CD1c-positive myeloid dendritic cell (primary cell): ENCODE measurements around the gene APAF1.
A peak's percentile ranks its signal among the peaks of the same experiment; 100 is the strongest.

Source experiments
- DNase-seq: peaks from one replicate; pipeline ENCODE4 v3.0.0-alpha.2; 2016; ENCODE audit errors: extremely low spot score

APAF1 gene

DNA sequence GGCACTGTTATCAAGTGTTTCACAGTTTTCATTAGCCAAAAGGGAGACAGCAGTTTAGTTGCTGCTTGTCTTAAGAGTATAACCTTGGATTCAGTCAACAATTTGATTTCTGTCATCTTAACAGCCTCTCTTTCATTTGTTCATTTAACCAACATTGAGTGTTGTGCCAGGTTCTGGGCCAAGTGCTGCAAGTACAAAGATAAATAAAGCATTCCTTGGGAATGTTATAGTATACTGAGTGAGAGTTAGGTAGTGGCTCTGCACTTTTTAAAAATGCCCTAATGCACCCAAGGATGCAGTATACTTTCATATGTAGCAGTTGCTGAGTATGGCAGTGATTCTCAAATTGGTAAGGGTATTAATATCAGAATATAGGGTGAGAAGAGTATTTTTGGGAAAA lies 15.4 kb downstream of the APAF1 start:
- DNase-seq = no peak

DNA sequence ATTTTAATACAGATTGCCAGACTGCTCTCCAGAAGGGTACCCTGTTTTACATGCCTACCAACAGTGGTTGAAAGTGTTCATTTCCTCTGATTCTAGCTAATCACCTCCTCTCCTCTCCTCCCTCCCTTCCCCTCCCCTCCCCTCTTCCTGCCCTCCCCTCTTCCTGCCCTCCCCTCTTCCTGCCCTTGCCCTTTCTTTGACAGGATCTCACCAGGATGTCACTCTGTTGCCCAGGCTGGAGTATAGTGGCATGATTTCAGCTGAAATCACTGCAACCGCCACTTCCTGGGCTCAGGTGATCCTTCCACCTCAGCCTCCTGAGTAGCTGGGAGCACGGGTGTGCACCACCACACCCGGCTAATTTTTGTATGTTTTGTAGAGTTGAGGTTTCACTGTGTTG lies 24.7 kb downstream of the APAF1 start:
- DNase-seq = no peak

DNA sequence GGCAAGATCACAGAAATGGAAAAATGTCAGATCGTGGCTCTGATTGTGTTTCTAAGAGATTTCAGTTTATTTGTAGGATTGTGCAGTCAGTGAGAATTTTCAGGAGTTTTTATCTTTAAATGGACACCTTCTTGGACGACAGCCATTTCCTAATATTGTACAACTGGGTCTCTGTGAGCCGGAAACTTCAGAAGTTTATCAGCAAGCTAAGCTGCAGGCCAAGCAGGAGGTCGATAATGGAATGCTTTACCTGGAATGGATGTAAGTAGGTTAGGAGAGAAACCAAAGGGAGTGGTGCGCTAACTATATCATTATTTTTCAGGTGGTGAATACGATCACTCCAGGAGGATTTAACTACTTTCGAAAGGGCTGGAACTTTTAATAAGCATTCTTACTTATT lies 26.4 kb downstream of the APAF1 start:
- no peak for DNase-seq

DNA sequence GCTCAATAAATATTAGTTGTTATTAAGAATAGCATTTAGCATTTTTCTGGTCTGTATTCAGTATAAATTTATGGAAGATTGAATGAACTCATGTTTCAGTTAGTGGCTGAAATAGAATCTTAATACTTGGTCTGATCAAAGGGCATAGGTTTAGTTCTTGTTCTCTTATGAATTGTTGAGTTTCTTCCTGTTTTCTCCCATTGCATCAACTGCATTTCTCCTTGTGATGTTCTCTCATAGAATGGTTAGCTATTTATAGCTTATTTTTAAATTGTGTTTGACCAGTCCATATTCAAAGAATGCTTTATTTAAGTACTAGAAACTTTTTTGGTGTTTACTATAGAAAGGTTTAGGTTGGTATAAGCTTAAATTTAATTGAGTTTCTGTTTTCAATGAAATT lies 29.8 kb downstream of the APAF1 start:
- no peak for DNase-seq

DNA sequence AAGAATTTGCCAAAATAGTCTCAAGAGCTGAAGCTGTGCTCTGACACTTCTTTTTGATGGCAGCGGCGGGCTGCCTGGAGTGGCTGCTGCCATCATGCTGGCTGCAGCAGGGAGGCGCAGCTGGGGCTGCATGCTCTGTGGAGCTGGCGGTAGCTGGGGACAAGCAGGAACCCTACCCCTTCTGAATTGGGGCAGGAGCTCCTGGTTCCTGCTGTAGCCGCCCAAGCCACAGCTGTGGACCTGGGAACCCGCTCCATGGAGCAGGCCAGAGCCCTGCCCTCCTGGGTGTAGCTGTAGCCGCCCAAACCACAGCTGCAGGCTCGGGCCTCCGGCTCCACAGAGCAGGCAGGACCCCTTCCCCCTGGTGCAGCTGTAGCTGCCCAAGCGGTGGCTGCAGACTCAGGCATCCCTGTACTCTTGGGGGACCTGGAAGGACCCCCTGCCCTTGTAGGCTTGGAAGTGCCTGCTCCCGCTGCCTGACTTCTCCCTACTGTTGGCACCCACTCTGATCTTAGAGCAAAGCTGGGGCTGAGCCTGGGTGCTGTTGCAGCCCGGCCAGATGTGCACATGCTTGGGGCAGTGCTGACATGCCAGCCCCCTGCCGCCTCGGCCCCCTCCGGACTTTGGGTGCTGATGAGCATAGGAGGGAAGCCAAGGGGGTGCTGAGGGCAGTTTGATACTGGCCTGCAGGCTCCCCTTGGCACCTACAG lies 33.3 kb downstream of the APAF1 start:
- DNase-seq = no peak

DNA sequence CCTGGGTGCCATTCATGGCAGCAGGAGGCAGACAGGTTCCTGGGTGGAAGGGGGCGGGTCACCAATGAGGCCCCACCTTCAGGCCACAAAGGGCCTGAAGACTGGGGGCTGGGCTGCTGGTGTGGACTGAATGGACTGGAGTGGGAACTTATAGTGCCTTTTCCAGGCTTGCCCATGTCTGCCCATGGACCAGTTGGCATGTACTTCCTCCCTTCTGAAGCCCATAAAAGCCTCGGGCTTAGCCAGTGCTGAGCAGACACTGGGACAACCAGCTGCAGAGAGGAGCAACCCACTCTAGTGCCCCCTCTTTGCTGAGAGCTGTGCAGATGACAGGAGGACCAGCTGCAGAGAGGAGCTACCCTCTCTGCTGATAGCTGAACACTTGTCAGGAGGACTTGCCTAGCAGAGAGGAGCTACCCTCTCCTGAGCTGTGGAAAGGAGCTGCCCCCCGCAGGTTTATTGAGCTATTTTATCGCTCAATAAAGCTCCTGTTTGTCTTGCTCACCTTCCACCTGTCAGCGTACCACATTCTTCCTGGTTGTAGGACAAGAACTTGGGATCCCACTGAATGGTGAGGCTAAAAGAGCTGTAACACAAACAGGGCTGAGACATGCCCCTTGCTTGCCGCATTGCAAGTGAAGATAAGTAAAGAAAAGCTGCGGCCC lies 34.0 kb downstream of the APAF1 start:
- no peak for DNase-seq

DNA sequence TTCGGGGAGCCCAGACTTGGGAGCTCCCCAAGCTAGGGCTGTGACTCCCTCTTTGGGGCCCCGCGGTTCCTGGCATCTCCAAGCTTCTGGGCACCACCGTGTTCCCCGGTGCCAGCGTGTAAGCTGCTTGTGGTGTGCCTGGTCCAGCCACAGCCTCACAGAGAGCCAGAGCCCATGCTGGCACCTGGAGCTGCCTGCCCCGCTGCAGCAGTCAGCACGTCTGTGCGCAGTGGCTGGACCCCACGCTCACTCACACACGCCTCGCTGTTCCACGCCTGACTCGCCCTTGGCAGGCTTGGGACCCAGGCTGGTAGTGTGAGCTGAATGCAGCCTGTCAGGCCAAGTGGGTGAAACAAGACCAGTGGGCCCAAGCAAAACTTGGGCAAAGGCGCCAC lies 34.5 kb downstream of the APAF1 start:
- no peak for DNase-seq

DNA sequence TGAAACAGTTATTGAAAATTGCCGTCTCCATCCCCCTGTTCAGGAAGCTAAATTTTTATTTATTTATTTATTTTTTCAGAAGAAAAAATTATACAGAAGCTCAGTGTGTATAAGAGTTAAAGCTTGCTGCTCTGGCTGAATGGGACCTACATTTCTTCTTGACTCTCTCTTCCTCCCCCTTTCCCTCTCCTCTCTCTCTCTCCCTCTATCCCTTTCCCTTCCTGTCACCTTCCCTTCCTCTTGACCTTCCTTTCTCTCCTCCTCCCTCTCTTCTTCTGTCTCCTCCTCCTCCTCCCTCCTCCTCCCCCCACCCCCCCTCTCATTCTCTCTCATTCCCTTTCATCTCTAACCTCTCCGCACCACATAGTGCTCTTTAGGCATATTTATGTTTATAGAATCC lies 39.1 kb downstream of the APAF1 start:
- DNase-seq = no peak

DNA sequence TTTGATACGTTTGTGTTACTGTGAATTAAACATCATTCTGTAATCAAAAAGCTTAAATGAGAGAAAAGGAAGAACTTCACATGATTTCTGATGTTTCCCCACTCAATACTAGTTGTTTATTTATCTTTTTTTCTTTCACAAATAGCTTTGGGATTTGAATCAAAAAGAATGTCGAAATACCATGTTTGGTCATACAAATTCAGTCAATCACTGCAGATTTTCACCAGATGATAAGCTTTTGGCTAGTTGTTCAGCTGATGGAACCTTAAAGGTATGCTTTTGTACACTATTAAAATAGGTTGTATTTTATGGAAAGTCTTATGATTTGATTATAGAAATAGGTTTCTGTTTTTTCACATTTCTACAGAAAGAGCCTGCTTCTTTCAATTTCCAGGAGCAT lies 41.5 kb downstream of the APAF1 start:
- no peak for DNase-seq

DNA sequence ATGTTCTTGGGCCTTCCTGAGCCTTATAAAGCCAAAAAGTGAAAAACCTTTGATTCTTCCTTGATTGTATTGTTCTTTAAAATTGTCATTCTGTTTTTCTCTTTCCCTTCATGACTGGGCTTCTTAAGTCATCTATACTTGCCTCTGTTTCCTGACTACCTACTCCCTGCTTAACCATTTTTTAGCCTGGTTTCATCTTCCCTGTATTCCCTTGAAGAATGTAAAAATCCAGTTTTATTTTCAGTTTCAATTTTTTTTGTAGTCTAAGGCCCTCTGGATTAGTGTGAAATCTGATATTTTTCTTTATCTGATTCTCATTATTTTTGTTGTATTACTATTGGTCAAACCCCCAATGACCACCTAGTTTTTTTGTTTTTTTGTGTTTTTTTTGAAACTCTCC lies 46.3 kb downstream of the APAF1 start:
- no peak for DNase-seq

DNA sequence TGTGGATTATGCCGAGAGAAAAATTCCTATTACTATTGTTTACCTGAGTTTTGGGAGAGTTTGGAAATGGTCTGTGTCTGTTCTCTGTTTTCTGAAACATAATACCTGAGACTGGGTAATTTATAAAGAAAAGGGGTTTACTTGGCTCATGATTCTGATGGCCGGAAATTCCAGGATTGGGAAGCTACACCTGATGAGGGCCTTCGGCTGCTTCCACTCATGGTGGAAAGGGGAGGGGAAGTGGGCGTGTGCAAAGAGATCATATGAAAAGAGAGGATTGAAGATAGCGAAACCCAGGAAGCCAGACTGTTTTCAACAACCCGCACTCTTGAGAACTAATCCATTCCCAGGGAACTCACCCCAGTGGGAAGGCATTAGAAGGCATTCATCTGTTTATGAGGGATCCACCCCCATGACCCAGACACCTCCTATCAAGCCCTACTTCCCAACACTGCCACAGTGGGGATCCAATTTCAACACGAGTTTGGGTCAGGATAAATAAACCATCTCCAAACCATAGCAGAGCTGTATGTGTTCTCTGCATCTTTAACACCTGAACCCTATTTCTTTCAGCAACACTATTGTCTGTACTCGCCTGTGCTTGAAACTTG lies 51.1 kb downstream of the APAF1 start:
- no peak for DNase-seq

DNA sequence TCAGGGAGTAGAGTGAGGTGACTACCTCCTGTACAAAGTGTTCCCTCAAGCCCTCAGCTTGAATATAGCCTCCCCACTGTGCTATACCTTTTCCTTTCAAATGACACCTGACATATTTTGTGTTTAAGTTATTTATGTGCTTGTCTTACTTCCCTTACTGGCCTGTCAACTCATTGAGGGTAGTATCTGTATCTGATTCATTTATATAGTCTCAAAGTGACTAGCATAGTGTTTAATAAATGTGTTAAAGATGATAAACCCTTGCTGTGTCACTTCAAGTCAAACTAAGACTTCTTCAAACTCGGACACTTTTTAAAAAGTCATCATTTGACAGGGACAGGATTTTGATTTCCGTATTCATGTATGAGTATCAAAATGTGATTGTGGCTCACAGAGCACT lies 52.1 kb downstream of the APAF1 start:
- no peak for DNase-seq

DNA sequence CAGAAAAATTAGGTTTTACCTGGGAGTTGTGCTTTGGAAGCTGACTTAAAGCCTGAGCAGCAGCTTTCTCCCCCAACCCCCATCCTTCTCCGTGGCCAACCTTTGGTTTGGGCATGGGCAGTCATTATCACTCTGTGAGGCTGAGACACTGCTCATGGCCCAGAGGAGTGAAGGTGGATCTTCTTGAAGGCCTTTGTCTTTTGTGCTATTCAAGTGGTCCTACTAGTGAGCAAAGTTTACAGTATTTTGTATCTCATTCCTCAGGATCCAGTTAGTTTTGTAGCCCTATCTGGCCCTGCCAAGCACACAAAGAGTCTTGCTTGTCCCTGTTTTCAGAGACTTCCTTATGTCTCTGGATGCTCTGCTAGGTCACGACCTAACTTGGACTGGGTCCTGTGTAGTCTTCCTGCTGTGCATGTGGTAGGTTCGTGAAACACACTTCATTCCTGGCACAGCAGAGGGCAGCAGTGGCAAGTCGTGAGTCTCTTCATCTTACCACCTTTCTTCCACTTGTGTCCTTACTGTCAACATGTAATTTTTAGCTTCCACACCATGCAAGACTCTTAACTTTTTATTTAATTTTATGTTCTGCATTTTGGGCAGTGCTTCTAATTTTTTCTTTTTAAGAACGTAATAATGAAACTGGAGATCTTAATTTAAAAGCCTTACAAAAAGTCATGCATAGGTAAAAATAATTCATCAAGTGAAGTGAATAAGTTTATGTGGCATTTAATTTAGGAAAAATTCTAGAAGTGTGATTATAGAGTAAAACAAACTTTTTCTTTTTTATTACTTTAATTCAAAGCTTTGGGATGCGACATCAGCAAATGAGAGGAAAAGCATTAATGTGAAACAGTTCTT lies 53.7 kb downstream of the APAF1 start:
- peak; percentile 47 for DNase-seq

DNA sequence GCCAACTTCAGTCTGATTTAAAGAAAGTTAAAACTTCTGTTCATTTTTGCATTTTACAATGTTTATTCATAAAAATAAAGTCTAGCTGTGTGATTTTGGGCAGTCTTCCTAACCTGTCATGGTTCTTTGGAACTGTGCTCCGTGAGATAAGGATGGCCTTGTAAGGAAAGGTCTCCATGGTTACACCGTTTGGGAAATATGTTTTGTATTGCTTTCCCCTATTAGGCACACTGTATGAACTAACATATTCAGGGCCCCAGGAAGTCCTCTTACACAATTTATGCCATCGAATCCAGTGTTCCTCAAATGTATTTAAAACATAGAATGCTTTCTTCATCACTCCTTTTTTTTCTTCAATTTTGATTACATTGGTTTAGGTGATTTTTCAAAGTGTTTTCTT lies 54.5 kb downstream of the APAF1 start:
- peak; percentile 25 for DNase-seq

DNA sequence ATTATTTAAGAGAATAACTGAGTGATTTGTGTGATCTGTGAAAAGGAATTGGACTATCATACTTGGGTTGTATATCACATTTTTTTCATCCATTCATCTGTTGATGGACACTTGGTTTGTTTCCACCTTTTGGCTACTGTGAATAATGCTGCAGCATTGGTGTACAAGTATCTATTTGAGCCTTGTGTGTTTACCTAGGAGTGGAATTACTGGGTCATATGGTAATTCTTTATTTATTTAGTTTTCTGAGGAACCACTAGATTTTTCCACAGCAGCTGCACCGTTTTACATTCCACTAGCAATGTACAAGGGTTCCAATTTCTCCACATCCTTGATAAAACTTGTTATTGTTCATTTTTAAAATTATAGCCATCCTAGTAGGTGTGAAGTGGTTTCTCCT lies 56.1 kb downstream of the APAF1 start:
- DNase-seq = no peak

DNA sequence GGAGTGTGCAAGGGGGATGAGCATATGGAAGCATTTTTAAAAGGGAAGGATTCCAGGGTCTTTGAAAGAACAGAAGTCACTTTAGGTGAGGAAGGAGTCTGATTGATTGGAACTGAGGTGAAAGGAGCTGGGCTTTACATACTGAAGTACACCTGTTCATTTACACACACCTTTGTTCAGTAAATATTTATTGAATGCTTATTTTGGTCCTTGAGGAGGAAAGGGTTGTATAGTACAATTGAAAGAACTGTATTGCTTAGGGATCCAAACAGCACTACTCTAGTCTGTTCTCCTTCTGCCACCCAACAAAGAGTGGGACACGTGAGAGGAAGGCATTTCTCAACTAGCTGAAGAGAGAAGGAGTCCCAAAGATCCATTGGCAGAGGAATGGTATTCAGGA lies 63.9 kb downstream of the APAF1 start:
- no peak for DNase-seq

DNA sequence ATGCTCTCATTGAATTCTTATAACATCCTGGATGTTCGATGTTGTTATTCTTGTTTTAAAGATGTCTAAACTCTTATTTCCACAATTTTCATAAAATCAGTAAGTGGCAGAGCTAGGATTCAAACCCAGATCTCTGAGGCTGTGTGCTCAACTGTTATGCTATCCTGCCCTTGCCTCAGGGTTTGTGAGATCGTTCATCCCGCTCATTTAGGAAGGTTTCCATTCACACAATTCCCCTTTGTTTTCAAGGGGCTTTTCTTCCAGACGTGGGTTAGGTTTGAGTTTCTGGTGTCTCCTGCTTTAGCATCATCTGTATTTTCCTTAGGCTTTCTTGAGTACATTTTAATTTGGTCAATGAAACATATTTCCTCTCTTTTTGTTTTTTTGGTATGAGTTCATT lies 69.3 kb downstream of the APAF1 start:
- no peak for DNase-seq

DNA sequence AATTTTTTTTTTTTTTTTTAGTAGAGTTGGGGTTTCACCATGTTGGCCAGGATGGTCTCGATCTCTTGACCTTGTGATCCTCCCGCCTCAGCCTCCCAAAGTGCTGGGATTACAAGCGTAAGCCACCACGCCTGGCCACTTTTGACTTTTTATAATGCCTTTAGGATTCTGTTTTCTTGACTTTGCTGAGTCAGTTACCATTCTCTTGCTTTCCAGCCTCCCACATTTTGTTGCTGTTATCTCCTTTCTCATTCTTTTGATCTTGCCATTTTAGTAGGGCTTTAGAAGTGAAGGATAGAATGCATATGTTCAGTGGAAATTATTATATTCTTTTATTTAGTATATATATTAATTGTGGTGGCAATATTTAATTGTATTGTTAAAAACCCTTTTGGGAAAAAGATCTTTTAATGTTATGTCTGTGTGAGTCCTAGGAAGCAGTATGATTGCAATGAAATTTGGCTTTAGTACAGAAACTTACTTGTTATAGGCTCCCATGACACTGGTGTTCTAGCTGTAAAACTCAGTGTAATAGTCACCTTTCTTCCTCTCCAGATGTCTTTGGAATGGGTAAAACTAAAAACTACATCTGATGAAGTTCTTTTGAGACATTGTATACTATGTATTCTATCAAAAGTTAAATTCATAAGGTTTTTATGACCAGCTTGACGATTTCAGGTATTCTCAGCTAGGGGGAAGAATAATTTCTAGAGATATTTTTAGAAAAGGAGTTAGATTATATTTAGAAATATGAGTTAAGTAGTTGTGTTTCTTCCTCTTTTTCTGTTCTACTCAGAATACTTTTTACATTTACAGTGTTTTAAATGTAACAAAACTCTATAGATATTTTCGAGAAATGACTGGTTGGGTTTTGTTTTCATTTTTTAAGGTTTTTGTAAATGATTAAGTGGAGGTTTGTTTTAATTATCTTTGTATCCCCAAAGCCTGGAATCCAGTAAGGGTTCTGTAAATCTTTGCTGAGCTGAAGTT lies 74.7 kb downstream of the APAF1 start:
- DNase-seq = no peak

DNA sequence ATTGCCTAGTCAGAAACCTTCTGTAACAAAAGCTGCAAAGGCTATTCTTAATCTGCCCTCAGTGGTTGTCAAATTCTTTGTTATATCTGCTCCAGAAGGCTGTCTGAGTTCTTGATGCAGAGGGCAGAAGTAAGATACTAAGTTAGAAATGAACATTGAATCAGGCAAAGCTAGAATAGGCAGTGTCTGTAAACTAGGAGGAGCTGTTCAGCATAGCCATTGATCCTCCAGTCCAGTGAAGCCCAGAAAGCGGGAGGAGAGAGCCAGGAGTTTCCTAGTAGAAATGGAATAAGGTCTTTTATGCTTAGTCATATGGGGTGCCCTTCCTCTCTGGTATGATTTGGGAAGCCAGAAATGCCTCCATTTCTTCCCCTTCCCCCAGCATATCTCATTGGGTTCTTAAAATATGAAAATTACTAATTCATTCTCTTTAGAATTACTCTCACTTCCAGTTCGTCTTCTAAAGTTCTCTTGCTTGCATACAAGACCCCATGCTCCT lies 76.2 kb downstream of the APAF1 start:
- DNase-seq = peak; percentile 21

DNA sequence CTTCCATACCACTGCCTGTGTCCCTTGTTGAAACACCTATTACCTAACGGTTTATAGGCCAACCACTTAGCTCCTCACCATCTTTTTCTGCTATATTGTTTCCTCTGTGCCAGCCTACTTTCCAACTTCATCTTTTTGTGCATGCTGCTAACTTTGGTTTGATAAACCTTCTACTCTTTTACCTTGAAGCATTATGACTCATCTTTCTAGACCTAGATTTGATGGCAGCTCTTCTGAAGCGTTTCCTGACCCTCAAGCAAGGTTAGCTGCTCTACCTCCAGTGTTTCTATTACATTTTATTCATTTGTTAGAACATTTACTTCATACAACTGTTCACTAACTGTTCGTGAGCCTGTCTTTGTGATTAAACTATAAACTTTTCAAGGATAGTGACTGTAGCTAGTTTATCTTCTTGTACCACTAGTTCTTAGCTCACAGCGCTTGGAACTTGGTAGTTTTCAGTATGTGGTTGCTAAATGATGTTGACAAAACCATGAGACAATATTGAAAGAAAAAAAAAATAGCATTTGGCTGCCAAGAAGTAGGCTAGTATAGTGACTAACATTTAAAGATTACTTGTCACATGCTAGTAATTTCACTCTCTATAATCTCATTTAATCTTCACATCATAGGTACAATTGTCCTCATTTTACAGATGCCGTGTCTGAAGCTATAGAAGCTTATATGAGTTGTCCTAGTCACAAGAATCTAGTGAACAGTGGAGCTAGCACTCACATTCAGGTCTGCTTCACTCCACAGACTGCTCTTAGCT lies 79.5 kb downstream of the APAF1 start:
- DNase-seq = no peak
